K562 treated with DMSO at 1 percent for 4 hours (cell line): Measurements from ENCODE around the gene PLEKHA7. TPM values are rescaled to one million over a fixed set of nuclear protein-coding genes. Genes with fewer than 3 reads are reported as not detected.

Experiments used
- total RNA-seq: library from RNA; unstranded; fragments of 300-600 nt; gene quantifications from 2 replicates; pipeline ENCODE4 v1.2.3, GENCODE V29; 2022; ENCODE audit not compliant: insufficient read depth

Gene PLEKHA7, protein sequence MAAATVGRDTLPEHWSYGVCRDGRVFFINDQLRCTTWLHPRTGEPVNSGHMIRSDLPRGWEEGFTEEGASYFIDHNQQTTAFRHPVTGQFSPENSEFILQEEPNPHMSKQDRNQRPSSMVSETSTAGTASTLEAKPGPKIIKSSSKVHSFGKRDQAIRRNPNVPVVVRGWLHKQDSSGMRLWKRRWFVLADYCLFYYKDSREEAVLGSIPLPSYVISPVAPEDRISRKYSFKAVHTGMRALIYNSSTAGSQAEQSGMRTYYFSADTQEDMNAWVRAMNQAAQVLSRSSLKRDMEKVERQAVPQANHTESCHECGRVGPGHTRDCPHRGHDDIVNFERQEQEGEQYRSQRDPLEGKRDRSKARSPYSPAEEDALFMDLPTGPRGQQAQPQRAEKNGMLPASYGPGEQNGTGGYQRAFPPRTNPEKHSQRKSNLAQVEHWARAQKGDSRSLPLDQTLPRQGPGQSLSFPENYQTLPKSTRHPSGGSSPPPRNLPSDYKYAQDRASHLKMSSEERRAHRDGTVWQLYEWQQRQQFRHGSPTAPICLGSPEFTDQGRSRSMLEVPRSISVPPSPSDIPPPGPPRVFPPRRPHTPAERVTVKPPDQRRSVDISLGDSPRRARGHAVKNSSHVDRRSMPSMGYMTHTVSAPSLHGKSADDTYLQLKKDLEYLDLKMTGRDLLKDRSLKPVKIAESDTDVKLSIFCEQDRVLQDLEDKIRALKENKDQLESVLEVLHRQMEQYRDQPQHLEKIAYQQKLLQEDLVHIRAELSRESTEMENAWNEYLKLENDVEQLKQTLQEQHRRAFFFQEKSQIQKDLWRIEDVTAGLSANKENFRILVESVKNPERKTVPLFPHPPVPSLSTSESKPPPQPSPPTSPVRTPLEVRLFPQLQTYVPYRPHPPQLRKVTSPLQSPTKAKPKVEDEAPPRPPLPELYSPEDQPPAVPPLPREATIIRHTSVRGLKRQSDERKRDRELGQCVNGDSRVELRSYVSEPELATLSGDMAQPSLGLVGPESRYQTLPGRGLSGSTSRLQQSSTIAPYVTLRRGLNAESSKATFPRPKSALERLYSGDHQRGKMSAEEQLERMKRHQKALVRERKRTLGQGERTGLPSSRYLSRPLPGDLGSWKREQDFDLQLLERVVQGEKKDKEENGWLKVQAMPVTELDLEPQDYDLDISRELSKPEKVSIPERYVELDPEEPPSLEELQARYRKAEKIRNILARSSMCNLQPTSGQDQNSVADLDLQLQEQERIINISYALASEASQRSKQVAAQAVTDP
- not detected in 2 replicates for total RNA-seq

DNA sequence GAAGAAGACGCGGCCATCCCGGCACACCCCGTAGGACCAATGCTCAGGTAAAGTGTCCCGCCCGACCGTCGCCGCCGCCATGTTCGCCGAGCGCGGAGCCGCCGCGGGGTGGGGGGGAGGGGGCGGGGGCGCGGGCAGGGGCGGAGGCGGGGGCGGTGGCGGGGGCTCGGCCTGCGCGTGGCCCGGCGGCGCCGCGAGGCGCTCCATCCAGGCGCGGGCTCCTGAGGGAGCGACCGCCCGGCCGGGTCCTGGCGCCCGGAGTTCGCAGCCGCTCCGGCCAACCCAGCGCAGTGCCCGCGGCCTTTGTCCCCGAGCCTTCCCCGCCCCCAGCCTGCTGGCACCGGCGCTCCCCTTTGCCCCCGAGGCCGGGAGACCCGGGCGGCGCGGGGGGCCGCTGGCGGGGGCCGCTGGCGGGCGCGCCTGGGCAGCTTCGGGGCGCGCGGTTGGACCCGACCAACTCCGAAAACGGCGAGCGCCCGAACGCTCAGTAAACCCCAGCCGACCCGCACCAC lies at the start of gene PLEKHA7:
Gene PLEKHA7 (minus strand): TSS at position 94 of the 512 bp plus-strand sequence. CDS start 13 bp downstream, at position 81.

DNA sequence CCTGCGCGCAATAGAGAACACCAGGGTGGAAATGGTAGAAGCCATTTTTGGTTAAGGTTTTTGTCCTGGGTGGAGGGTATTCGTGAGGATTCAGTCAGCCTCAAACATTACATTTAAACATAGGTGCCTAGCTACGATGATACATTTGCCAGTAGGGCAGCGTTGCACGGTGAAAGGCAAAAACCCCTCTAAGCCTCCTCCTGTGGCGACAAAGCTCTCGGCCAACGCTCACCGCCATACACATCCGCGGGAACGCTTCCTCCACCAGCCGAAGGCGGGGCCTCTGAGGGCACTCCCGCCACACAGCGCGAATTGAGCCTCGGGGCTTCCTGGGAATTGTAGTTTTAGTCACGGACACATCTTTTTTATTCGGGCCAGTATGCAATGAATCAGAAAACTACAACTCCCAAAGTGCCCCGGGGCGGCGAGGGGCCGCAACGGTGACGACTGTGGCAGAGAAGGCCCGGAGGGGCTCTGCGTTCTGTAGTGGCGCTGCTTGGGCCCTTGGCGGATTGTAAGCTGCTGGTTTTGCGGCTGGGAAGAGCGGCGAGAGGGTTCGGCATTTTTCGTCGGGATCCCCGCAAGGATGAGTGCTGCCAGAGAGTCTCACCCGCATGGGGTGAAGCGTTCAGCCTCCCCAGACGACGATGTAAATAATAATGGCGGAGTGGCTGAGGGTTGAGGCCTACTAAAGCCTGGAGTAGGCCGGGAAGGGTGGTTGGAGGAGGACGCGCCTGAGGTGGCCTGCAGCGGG lies 275.8 kb downstream of the PLEKHA7 start, which contains the start of gene C11orf58:
Gene C11orf58 (plus strand): TSS at position 455 of the 754 bp plus-strand sequence. CDS start 132 bp downstream, at position 587.

Other genes starting within 250 kb of the PLEKHA7 start
- 2,251 and 2,385 TPM in 2 replicates for gene RPS13, start 63.3 kb upstream of the PLEKHA7 start, total RNA-seq
- gene PIK3C2A, start 193.6 kb upstream of the PLEKHA7 start, total RNA-seq, result 6.0 and 8.1 TPM in 2 replicates